Muscle layer of duodenum (tissue), 2 donors: ENCODE data around the gene CRYL1.
A peak's percentile ranks its signal among the peaks of the same experiment; 100 is the strongest.

Experiments used
- H3K27ac ChIP-seq: one replicate; pipeline ENCODE4 v1.7.0; 2013; ENCODE audit warnings: mild to moderate bottlenecking, low read length
- H3K27me3 ChIP-seq: one replicate; pipeline ENCODE4 v1.7.0; 2013; ENCODE audit warnings: low read depth, mild to moderate bottlenecking, control low read depth, low read length
- H3K36me3 ChIP-seq, 2 donors: one replicate each; pipeline ENCODE4 v1.7.0; 2013; ENCODE audit warnings: low read length in 2 of 2, control low read depth in 1 of 2, mild to moderate bottlenecking in 1 of 2; ENCODE audit not compliant: insufficient read depth in 2 of 2, control insufficient read depth in 1 of 2
- H3K4me1 ChIP-seq, 2 donors: one replicate each; pipeline ENCODE4 v1.7.0; 2013; ENCODE audit warnings: low read length in 2 of 2, mild to moderate bottlenecking in 2 of 2, control low read depth in 1 of 2, moderate library complexity in 1 of 2; ENCODE audit not compliant: insufficient read depth in 2 of 2, control insufficient read depth in 1 of 2
- H3K4me3 ChIP-seq, 2 donors: one replicate each; pipeline ENCODE4 v1.7.0; 2013; ENCODE audit warnings: low read length in 2 of 2, low read depth in 1 of 2, mild to moderate bottlenecking in 1 of 2
- H3K9me3 ChIP-seq, 2 donors: one replicate each; pipeline ENCODE4 v1.7.0; 2013; ENCODE audit warnings: low read length in 2 of 2, control low read depth in 1 of 2, mild to moderate bottlenecking in 1 of 2; ENCODE audit not compliant: control insufficient read depth in 1 of 2
- donor health status: healthy.

The CRYL1 gene, protein sequence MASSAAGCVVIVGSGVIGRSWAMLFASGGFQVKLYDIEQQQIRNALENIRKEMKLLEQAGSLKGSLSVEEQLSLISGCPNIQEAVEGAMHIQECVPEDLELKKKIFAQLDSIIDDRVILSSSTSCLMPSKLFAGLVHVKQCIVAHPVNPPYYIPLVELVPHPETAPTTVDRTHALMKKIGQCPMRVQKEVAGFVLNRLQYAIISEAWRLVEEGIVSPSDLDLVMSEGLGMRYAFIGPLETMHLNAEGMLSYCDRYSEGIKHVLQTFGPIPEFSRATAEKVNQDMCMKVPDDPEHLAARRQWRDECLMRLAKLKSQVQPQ

DNA sequence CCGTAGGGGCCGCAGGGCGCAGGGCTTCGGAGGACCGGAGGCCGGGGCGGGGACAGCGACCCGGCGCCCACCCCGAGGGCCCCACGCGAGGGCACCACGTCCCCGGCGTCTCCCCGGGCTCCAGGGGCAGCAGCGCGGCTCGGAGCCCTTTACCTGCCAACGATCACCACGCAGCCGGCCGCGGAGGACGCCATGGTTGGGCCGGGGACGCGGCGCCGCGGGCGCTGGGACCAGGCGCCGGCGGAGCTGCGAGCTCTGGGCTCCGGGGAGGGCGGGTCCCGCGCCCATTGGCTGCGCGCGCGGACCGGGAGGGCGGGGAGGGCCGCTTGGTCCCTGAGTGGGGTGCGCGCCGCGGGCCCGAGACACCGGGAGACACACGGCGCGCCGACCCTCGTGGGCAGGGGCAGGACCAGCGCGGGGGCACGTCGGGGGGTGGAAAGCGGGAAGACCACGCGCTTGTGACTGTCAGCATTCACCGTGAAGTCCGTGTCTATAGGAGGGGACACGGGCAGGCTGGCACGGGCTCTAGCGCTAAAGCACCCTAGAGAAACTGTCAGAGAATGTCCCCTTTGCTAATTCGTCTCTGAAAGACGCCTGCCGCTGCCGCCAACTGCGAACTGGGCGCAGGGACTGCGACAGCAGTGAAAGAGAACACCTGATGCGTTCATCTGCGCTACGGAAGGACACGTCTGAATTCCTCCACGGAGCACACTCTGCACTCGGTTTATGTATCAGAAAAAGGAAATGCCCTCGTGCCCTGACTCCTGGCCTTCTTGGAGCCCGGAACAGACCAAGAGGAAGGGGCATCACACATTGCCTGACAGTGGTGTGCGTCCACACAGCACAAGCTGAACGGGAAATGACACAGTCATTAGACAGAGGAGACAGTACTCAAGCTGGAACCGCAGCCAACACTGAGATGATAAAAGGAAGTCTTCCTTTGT, at the start of gene CRYL1:
Gene CRYL1, minus strand, starts transcription at position 257 of the 944 bp plus-strand sequence. Its CDS starts 63 bp downstream, at position 194.
- Histone ChIP-seq H3K9me3 (no peaks in the 10 kb centered on the region), H3K4me1 (peaks cover 3 to 8% of the 10 kb centered on the region in 2 donors), H3K27ac (peak within 1 kb of the TSS; percentile 95), H3K4me3 (peak within 1 kb of the TSS; percentile 71 to 91), H3K36me3 (no peaks in the 10 kb centered on the region), H3K27me3 (no peaks in the 10 kb centered on the region)

DNA sequence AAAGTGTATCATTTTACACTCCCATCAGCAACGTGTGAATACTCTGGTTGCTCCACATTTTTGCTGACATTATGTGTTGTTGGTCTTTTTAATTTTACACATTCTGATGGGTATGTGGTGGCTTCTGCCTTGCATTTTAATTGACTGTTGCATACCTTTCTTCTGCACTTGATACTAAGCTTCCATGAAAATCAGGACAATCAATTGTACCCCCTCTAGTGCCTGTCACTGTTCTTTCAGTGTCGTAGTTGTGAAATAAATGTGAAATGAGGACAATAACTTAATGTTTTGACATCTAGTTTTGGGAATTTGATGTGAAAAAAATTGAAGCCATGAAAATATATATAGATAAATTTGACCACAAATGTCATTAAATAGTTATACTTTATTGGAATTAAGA, 48.0 kb upstream of the CRYL1 start:
- Histone ChIP-seq H3K27me3 (no peaks in the 10 kb centered on the region), H3K36me3 (peaks cover 0 to 9% of the 10 kb centered on the region in 2 donors), H3K27ac (no peak overlapping the region), H3K4me1 (no peaks in the 10 kb centered on the region), H3K4me3 (no peak overlapping the region), H3K9me3 (peaks cover 0 to 4% of the 10 kb centered on the region in 2 donors)

DNA sequence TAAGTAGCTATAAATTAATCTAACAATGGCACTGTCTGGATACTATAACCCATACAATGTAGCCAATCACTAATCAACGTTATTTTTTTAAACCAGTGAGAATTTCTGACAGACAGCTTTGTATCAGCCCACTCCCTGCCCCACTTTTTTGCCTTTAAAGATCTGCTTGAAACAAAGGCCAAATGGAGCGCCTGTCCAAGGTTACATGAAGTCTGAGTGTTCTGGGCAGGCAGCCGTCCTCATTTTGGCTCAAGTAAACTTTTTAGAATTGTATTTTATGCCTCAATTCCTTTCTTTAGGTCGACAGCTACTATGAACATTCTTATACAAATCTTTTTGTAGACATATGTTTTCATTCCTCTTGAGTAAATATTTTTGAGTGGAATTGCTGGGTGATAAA, 47.5 kb upstream of the CRYL1 start:
- Histone ChIP-seq H3K27me3 (no peaks in the 10 kb centered on the region), H3K4me3 (no peak overlapping the region), H3K4me1 (no peaks in the 10 kb centered on the region), H3K36me3 (peaks cover 0 to 9% of the 10 kb centered on the region in 2 donors), H3K9me3 (peaks cover 0 to 4% of the 10 kb centered on the region in 2 donors), H3K27ac (no peak overlapping the region)

DNA sequence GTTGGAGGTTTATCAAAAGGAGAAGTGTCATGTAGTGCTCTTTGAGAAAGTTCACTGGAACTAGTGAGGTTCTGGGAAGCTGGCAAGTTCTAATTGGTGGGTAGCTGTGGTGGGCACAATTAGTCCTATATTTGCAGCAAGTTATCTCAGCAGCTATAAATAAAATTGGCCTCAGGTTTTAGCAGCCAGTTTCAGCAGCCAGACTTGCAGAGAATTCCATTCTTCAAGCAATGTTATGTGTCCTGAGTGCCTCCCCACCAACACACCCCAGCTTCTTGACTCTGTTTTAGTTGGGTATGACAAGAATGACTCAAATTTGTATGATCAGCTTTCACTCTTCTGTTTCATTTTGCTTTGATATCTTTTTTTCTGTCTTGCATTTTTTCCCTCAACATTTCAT, 46.0 kb upstream of the CRYL1 start:
- Histone ChIP-seq H3K9me3 (no peaks in the 10 kb centered on the region), H3K27me3 (no peaks in the 10 kb centered on the region), H3K4me3 (no peak overlapping the region), H3K4me1 (no peaks in the 10 kb centered on the region), H3K27ac (no peak overlapping the region), H3K36me3 (peaks cover 0 to 13% of the 10 kb centered on the region in 2 donors)

DNA sequence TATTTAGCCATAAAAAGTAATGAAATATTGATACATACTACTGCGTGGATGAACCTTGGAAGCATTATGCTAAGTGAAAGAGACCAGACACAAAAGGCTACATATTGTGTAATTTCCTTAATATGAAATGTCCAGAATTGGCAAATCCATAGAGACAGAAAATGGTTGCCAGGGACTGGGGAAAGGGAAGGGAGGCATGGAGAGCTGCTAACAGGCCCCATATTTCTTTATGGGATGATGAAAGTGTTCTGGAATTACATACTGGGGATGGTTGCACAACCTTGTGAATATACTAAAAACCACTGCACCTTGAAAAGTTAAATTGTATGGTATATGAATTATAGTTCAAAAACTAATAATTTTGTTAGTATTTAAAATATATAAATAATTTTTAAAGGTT, 44.9 kb upstream of the CRYL1 start:
- H3K4me1 ChIP-seq: no peaks in the 10 kb centered on the region
- no peaks in the 10 kb centered on the region for H3K9me3 ChIP-seq
- H3K27ac ChIP-seq: no peak overlapping the region
- H3K4me3 ChIP-seq: no peak overlapping the region
- no peaks in the 10 kb centered on the region for H3K27me3 ChIP-seq
- H3K36me3 ChIP-seq: peaks cover 0 to 12% of the 10 kb centered on the region in 2 donors

DNA sequence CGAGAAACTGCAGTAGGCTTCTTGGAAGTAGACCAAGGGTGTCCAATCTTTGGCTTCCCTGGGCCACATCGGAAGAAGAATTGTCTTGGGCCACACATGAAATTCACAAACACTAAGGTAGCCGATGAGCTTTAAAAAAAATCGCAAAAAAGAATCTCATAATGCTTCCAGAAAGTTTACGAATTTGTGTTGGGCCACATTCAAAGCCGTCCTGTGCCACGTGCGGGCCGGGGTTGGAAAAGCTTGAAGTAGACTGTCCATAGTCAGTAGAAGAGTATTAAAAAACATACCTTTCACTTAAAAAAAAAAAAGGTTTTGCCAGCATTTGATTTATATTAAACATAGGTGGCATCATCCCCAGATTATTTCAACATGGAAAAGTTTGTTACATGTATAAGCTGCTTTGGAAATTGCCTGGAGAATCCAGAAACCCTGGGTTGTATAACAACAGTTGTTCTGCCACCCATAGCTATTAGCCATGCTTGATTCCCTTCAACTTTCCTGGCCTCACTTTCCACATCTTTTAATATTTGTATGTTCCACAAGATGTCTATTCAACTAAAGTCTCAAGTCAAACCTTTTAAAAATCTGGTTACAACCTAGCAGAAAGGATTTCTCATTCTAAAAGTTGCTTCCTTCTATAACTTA, 42.3 kb upstream of the CRYL1 start:
- Histone ChIP-seq H3K4me1 (no peaks in the 10 kb centered on the region), H3K4me3 (peak overlapping the region; percentile 82 to 98), H3K9me3 (peaks cover 0 to 2% of the 10 kb centered on the region in 2 donors), H3K27ac (peak overlapping the region; percentile 99), H3K27me3 (no peaks in the 10 kb centered on the region), H3K36me3 (peaks cover 0 to 7% of the 10 kb centered on the region in 2 donors)

DNA sequence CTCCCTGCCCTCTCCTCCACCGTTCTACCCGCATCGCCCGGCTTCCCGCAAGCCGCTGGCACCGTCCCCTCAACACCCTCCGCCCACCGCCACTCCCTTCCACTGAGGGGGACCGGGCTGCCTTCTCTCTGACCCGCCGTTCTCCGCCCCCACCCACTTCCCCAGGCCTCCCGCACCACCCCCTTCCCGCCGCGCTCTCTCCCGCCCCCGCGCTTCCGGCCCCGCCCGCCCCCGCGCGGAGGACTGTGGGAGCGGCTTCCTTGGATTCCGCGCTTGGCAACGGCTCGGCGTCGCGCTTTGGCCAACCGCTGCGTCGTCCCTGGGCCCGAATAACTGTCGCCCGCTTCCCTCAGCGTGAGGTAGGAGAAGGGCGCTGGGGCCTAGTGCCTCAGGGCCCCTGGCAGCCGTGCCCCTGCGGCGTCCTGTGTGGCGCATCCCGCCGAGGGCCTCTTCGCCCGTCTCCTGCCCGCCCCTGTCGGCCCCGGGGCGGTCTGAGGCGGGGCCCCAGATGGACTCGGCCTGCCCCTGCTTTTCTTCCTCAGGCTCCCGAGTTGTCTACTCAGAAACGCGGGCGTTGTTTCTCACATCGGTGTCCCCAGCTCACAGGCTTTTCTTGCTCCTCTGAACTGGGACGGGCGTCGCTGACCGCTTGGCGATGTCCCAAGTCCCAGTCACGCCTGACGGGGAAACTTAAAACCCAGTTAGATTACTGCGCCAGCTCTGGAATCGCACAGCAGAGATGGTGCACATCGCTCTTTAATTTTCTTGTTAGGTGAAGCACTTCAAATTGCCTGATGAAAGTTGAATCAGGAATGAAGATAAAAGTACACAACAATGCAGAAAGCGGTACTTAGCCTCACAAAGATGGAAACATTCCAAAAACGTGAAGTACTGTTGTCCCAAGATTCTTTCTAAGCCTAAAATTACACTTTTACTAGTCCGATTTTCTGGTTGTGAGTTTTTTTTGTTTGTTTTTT, 41.5 kb upstream of the CRYL1 start, which contains the start of gene IFT88:
Gene IFT88, plus strand, starts transcription at position 260 of the 977 bp plus-strand sequence. CDS start 7,229 bp downstream, outside the sequence.
- Histone ChIP-seq H3K36me3 (peaks cover 0 to 7% of the 10 kb centered on the region in 2 donors), H3K9me3 (peaks cover 0 to 2% of the 10 kb centered on the region in 2 donors), H3K27ac (peak within 1 kb of the TSS; percentile 99), H3K4me3 (peak within 1 kb of the TSS; percentile 82 to 98), H3K4me1 (no peaks in the 10 kb centered on the region), H3K27me3 (no peaks in the 10 kb centered on the region)

DNA sequence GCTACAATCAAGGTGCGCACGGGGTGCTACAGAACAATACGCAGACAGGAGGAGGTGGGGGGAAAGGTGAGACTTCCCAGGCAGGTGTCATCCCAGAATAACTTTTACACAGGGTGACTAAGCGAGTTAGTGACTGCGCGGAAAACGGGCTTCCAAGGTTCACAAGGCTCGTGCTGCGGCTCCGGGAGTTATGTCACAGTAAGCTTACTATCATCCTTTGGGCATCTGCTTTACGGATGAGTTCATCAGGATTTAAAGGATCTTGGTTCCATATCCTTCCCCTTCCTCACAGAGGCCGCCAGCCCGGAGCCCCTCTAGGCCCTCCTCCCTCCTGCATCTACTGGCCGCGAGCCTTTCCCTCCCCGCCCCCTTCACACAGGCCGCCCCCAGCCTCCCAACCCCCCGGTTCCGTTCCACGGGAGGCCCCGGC, 40.8 kb upstream of the CRYL1 start:
- Histone ChIP-seq H3K27me3 (no peaks in the 10 kb centered on the region), H3K36me3 (peaks cover 0 to 7% of the 10 kb centered on the region in 2 donors), H3K27ac (peak overlapping the region; percentile 99), H3K4me3 (peak overlapping the region; percentile 60 to 82), H3K4me1 (no peaks in the 10 kb centered on the region), H3K9me3 (peaks cover 0 to 2% of the 10 kb centered on the region in 2 donors)

DNA sequence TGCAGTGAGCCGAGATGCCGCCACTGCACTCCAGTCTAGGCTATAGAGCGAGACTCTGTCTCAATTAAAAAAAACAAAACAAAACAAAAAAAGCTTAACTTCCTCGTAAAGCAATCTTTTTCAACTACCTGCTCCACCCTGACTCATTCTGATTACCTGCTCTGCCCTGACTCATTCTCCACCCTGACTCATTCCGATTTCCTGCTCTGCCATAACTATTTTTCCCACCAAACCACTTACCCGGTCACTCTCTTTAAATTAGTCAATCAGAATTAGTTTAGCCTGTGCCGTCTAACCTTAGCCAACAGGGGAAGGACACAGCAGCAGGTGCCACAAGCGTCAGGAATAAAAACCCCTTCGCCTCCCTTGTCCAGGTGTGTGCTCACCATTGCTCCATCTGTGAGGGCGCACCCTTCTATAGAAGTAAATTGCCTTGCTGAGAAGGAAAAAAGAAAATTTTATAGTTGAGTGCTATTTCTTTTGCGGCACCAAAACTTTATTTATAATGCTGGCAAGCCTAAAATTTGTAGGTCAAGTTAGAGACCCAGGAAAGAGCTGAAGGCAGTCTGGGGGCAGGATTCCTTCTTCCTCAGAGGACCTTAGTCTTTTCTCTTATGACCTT, 39.6 kb upstream of the CRYL1 start:
- Histone ChIP-seq H3K27ac (no peak overlapping the region), H3K27me3 (no peaks in the 10 kb centered on the region), H3K4me3 (no peak overlapping the region), H3K9me3 (peaks cover 0 to 2% of the 10 kb centered on the region in 2 donors), H3K36me3 (peaks cover 0 to 7% of the 10 kb centered on the region in 2 donors), H3K4me1 (no peaks in the 10 kb centered on the region)

DNA sequence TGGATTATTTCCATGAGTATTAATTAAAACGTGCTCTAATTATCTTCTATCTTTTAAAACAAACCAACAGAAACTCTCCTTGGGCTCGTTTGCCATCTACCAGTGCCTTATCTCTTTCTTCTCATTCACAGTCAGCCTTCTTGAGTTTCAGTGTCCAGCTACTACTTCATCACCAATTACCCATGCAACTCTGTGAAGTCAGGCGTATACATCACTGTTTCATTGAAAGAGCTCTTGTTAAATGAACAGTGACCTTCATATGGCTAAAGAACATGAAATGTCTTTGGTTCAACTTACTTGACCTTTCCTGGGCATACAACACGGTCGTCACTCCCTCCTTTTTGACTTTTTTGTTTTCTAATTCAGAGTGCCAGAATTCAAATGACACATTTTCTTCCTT, 36.1 kb upstream of the CRYL1 start:
- Histone ChIP-seq H3K27ac (no peak overlapping the region), H3K9me3 (peaks cover 0 to 2% of the 10 kb centered on the region in 2 donors), H3K27me3 (no peaks in the 10 kb centered on the region), H3K4me3 (no peak overlapping the region), H3K36me3 (no peaks in the 10 kb centered on the region), H3K4me1 (no peaks in the 10 kb centered on the region)
